Lower lobe of right lung (tissue), 2 donors: ENCODE data around the gene CCNY. TPM values are rescaled to one million over a fixed set of nuclear protein-coding genes. Genes with fewer than 3 reads are reported as not detected.
"Not testable (repeated sequence)": the region's sequence is repeated elsewhere in the genome, so short reads cannot be mapped to it uniquely, and the experiment has no call there.

Source experiments
- ATAC-seq, 2 donors: fragments of 200-7000 bp; cut with Tn5 transposase; one replicate each; pipeline ENCODE4 v1.9.1; 2020 to 2022; ENCODE audit warnings: mild to moderate bottlenecking in 2 of 2, moderate library complexity in 2 of 2
- DNase-seq: peaks from one replicate; pipeline ENCODE4 v3.0.0-alpha.2; 2020
- H3K27ac ChIP-seq: fragments of 200-600 bp; one replicate; pipeline ENCODE4 v1.8.0; 2022
- H3K27me3 ChIP-seq: fragments of 200-600 bp; one replicate; pipeline ENCODE4 v1.8.0; 2022; ENCODE audit warnings: low read depth
- H3K36me3 ChIP-seq: fragments of 200-600 bp; one replicate; pipeline ENCODE4 v1.8.0; 2022; ENCODE audit warnings: mild to moderate bottlenecking
- H3K4me1 ChIP-seq: fragments of 200-600 bp; one replicate; pipeline ENCODE4 v1.8.0; 2022
- H3K4me3 ChIP-seq: fragments of 200-600 bp; one replicate; pipeline ENCODE4 v1.8.0; 2022; ENCODE audit warnings: mild to moderate bottlenecking
- H3K9me3 ChIP-seq: fragments of 200-600 bp; one replicate; pipeline ENCODE4 v1.8.0; 2022
- intact Hi-C: fragments of 100-400 bp; cut with DNase I; formaldehyde crosslinking; loops from one replicate; pipeline ENCODE4 v1.11.0; 2022
- total RNA-seq: library from RNA; stranded (reverse); fragmentation: NEBNext Ultra II Directional; extraction: Animal tissue kit (Norgen Biotek cat#: 25700); gene quantifications from one replicate; pipeline ENCODE4 v1.2.1, GENCODE V29; 2021
- TF ChIP-seq, protein P1 (sequence below): fragments of 200-600 bp; IDR thresholded peaks from one replicate; pipeline ENCODE4 v1.8.0; 2022; ENCODE audit warnings: antibody characterized with exemption, mild to moderate bottlenecking
- donor health status: DM: no; HTN: yes; CAD: no; lungs with severe emphysema.

The CCNY gene
- total RNA-seq, 1 donor from 2014 or later: 64.5 TPM

DNA sequence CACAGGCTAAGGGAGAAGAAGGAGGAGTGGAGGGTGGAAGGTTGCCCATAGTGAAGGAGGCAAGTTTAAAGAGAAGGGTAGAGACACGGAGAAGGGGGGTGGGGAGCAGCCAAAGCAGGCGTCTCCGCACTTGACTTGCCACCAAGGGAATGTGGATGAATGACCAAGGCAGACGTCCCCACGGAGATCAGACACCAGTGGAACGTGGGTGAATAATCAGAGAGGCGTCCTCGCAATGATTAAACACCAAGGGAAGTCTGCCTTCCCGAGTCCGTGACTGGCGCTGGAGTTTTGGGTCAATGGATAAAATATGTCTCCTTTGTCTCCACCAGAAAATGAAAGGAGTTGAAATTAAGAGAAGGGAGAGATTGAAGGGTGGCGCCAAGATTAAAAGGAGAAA is 71.4 kb downstream of the CCNY start:
- H3K4me3 ChIP-seq, DNase-seq, H3K9me3 ChIP-seq, ATAC-seq, H3K27me3 ChIP-seq, H3K36me3 ChIP-seq, intact Hi-C loops, H3K27ac ChIP-seq: not testable (repeated sequence)
- peaks cover 58% of the 10 kb centered on the region for H3K4me1 ChIP-seq

DNA sequence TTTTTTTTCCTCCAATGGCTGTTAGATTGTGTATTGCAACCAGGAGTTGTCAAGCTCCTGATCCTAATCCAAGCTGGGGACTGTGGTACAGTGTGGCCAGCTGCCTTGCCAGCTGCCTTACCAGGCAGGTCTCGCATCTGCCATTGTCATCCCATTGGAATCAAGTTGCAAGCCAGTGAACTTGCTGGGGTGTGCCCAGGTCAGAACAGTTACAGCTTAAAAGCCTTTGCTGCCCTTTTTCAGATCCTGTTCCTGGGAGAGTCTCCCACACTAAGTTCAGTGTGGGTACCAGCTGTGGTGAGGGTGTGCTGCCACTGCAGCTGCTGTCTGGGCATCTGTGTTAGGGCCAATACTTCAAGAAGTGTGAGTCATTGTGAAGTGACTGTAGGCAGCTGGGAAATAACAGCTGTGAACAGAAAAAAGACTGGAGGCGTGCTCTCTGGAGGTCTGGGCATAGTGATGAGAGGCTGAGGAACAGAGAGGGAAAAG is 72.8 kb downstream of the CCNY start:
- ATAC-seq (peak; percentile 77 to 84), DNase-seq (no peak)
- no peaks in the 10 kb centered on the region for H3K9me3 ChIP-seq
- H3K4me3 ChIP-seq: no peak overlapping the region
- no peak overlapping the region for H3K27ac ChIP-seq
- TF ChIP-seq, protein P1, sequence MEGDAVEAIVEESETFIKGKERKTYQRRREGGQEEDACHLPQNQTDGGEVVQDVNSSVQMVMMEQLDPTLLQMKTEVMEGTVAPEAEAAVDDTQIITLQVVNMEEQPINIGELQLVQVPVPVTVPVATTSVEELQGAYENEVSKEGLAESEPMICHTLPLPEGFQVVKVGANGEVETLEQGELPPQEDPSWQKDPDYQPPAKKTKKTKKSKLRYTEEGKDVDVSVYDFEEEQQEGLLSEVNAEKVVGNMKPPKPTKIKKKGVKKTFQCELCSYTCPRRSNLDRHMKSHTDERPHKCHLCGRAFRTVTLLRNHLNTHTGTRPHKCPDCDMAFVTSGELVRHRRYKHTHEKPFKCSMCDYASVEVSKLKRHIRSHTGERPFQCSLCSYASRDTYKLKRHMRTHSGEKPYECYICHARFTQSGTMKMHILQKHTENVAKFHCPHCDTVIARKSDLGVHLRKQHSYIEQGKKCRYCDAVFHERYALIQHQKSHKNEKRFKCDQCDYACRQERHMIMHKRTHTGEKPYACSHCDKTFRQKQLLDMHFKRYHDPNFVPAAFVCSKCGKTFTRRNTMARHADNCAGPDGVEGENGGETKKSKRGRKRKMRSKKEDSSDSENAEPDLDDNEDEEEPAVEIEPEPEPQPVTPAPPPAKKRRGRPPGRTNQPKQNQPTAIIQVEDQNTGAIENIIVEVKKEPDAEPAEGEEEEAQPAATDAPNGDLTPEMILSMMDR: no peak
- intact Hi-C loops: no loop called here
- no peaks in the 10 kb centered on the region for H3K36me3 ChIP-seq
- peaks cover 49% of the 10 kb centered on the region for H3K4me1 ChIP-seq
- no peaks in the 10 kb centered on the region for H3K27me3 ChIP-seq

DNA sequence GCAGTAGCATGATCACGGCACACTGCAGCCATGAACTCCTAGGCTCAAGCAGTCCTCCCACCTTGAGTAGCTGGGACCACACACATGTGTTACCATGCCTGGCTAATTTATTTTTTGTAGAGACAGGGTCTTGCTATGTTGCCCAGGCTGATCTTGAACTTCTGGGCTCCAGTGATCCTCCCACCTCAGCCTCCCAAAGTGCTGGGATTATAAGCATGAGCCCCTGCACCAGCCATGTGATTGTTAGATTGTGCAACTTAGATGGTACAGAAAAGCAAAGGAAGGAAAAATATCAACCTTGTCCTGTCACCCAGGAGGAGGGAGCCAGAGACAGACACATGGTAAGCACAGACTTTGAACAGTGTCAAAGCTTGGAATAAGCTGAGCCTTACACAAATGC is 73.5 kb downstream of the CCNY start:
- ATAC-seq (no peak), DNase-seq (no peak)
- Histone ChIP-seq H3K4me3 (no peak overlapping the region), H3K27me3 (no peaks in the 10 kb centered on the region), H3K4me1 (peaks cover 42% of the 10 kb centered on the region), H3K27ac (no peak overlapping the region), H3K36me3 (no peaks in the 10 kb centered on the region), H3K9me3 (no peaks in the 10 kb centered on the region)
- TF ChIP-seq, protein P1: no peak
- intact Hi-C loops: no loop called here

DNA sequence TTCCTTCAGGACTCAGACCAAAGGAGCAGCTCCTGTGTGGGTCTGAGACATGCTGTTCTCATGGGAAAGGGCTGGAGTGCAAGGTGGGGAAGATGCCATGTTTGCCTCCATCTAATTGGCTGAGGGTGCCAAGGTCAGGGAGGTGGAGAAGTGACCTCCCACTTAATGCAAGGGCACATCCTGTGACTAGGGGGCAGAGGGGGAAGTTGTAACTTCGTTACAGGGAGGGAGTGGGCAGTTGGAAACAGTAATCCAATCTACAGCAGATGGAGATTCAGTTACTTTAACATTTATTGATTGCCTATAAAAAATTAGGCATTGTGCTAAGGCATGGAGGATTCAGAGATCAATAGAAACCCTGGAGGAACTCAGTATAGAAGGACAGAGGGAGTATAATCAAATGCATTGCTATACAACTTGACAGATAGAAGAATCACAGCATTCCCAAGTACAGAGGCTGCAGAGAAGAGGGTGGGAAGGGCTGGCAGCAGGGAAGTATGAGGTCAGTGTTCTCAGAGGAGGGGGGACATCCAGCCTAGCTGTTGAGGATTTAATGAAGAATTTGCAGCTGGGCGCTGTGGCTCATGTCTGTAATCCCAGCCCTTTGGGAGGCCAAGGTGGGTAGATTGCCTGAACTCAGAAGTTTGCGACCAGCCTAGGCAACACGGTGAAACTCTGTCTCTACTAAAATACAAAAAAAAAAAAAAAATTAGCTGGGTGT is 75.9 kb downstream of the CCNY start:
- intact Hi-C loops: no loop called here
- DNase-seq: no peak
- H3K4me1 ChIP-seq: peaks cover 41% of the 10 kb centered on the region

DNA sequence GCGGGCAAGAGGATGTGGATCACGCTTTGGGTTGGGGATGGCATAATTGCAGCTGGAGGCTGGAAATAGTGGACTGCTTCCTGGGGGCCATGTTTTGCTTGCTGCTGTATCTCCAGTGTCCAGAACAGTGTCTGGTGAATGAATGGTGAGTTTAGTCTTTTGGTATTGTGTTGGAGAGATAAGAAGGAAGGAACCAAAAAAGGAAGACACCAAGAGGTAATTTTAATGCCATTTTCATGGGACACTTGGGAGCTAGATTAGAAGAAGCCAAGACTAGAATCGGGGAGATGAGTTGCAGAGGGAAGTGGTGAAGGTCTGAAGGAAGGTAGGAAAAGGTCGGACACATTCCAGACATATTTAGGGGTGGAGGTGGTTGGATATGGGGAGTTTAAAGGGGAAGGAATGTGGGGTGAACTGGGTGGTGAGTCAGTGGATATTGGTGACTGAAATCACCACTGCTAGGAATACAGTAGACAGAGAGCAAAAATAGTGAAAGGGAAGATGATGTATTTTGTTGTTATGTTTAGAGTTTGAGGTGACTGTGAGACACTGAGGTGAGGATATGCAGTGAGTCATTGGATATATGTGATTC is 76.7 kb downstream of the CCNY start:
- H3K4me1 ChIP-seq: peaks cover 45% of the 10 kb centered on the region
- H3K27me3 ChIP-seq: no peaks in the 10 kb centered on the region
- intact Hi-C loops: no loop called here
- H3K9me3 ChIP-seq: no peaks in the 10 kb centered on the region
- no peak overlapping the region for H3K27ac ChIP-seq
- TF ChIP-seq, protein P1: no peak
- DNase-seq (no peak), ATAC-seq (no peak)
- no peaks in the 10 kb centered on the region for H3K36me3 ChIP-seq
- no peak overlapping the region for H3K4me3 ChIP-seq

More for the DNA sequence above, 75.9 kb downstream of the CCNY start:
- TF ChIP-seq, protein P1: no peak
- H3K4me3 ChIP-seq: no peak overlapping the region
- no peak overlapping the region for H3K27ac ChIP-seq
- no peaks in the 10 kb centered on the region for H3K36me3 ChIP-seq
- no peaks in the 10 kb centered on the region for H3K27me3 ChIP-seq
- no peak for ATAC-seq
- H3K9me3 ChIP-seq: no peaks in the 10 kb centered on the region
